Upper lobe of right lung (tissue), 1 donor: ENCODE results near the gene ARHGEF37. TPM values are rescaled to one million over a fixed set of nuclear protein-coding genes. Genes with fewer than 3 reads are reported as not detected.

Source experiments
- ATAC-seq: fragments of 200-7000 bp; cut with Tn5 transposase; one replicate; pipeline ENCODE4 v1.9.1; 2020; ENCODE audit warnings: mild to moderate bottlenecking, moderate library complexity
- DNase-seq: peaks from one replicate; pipeline ENCODE4 v3.0.0-alpha.2; 2020
- H3K27ac ChIP-seq: fragments of 200-600 bp; one replicate; pipeline ENCODE4 v1.8.0; 2022
- H3K27me3 ChIP-seq: fragments of 200-600 bp; one replicate; pipeline ENCODE4 v1.8.0; 2022; ENCODE audit warnings: mild to moderate bottlenecking
- H3K36me3 ChIP-seq: fragments of 200-600 bp; one replicate; pipeline ENCODE4 v1.8.0; 2022
- H3K4me1 ChIP-seq: fragments of 200-600 bp; one replicate; pipeline ENCODE4 v1.8.0; 2022
- H3K4me3 ChIP-seq: fragments of 200-600 bp; one replicate; pipeline ENCODE4 v1.8.0; 2022; ENCODE audit warnings: mild to moderate bottlenecking
- H3K9me3 ChIP-seq: fragments of 200-600 bp; one replicate; pipeline ENCODE4 v1.8.0; 2022
- CTCF ChIP-seq: fragments of 200-600 bp; IDR thresholded peaks from one replicate; pipeline ENCODE4 v1.8.0; 2022; ENCODE audit warnings: antibody characterized with exemption
- intact Hi-C: fragments of 100-400 bp; cut with DNase I; formaldehyde crosslinking; loops from one replicate; pipeline ENCODE4 v1.11.0; 2022
- total RNA-seq: library from RNA; stranded (reverse); fragmentation: NEBNext Ultra II Directional; extraction: Animal tissue kit (Norgen Biotek cat#: 25700); gene quantifications from one replicate; pipeline ENCODE4 v1.2.1, GENCODE V29; 2021
- donor health status: DM: no; HTN: yes; CAD: no; lungs with severe emphysema.

ARHGEF37 gene
- total RNA-seq, 1 donor from 2014 or later, result 13.3 TPM

- peaks cover 50% of the 10 kb centered on the region for H3K4me1 ChIP-seq
- H3K27me3 ChIP-seq, result no peaks in the 10 kb centered on the region
- no peak for ATAC-seq
- DNase-seq, result no peak
- peak overlapping the region; percentile 99 for H3K4me3 ChIP-seq
- TF ChIP-seq CTCF, result no peak
- no peaks in the 10 kb centered on the region for H3K9me3 ChIP-seq
- H3K27ac ChIP-seq, result peak overlapping the region; percentile 99
- H3K36me3 ChIP-seq, result peaks cover 49% of the 10 kb centered on the region
- intact Hi-C loops, result loop anchor here (5.0 to 10.0 kb wide), 2 partner anchors 55 to 107 kb away; no protein-coding TSS in a partner anchor
Observed at GRCh38 chr5:149549461-149550267, 31.6 kb upstream of the ARHGEF37 start.

GRCh38 chr5:149550268-149550583 lies 31.1 kb upstream of the ARHGEF37 start:
- ATAC-seq (peak; percentile 8), DNase-seq (no peak)
- peak overlapping the region; percentile 99 for H3K4me3 ChIP-seq
- H3K27me3 ChIP-seq, result no peaks in the 10 kb centered on the region
- no peaks in the 10 kb centered on the region for H3K9me3 ChIP-seq
- TF ChIP-seq CTCF, result no peak
- H3K27ac ChIP-seq, result peak overlapping the region; percentile 99
- peaks cover 44% of the 10 kb centered on the region for H3K36me3 ChIP-seq
- intact Hi-C loops, result loop anchor here (5.0 kb wide), 1 partner anchor 108 kb away; no protein-coding TSS in a partner anchor
- peaks cover 44% of the 10 kb centered on the region for H3K4me1 ChIP-seq

- peaks cover 39% of the 10 kb centered on the region for H3K36me3 ChIP-seq
- H3K27ac ChIP-seq, result peak overlapping the region; percentile 99
- DNase-seq (no peak), ATAC-seq (peak; percentile 9)
- intact Hi-C loops, result loop anchor here (5.0 kb wide), 1 partner anchor 108 kb away; no protein-coding TSS in a partner anchor
- H3K4me3 ChIP-seq, result peak overlapping the region; percentile 99
- no peaks in the 10 kb centered on the region for H3K9me3 ChIP-seq
- TF ChIP-seq CTCF, result no peak
- no peaks in the 10 kb centered on the region for H3K27me3 ChIP-seq
- H3K4me1 ChIP-seq, result peaks cover 40% of the 10 kb centered on the region
Observed at GRCh38 chr5:149550594-149551226, 30.6 kb upstream of the ARHGEF37 start.

GRCh38 chr5:149551227-149552037 lies 29.9 kb upstream of the ARHGEF37 start, which contains the start of gene CSNK1A1:
CSNK1A1 (minus strand) TSS chr5:149551439; CDS start chr5:149550964, 475 bp downstream.
- Histone ChIP-seq H3K36me3 (peaks cover 32% of the 10 kb centered on the region), H3K27ac (peak within 1 kb of the TSS; percentile 99), H3K9me3 (no peaks in the 10 kb centered on the region), H3K27me3 (no peaks in the 10 kb centered on the region), H3K4me3 (peak within 1 kb of the TSS; percentile 99), H3K4me1 (peaks cover 32% of the 10 kb centered on the region)
- peak; percentile 97 for ATAC-seq
- DNase-seq, result peak; percentile 100
- TF ChIP-seq CTCF, result peak; percentile 79
- intact Hi-C loops, result loop anchor here (5.0 kb wide), 1 partner anchor 109 kb away; no protein-coding TSS in a partner anchor

GRCh38 chr5:149552038-149552494 lies 29.2 kb upstream of the ARHGEF37 start:
- ATAC-seq (no peak), DNase-seq (no peak)
- Histone ChIP-seq H3K4me1 (peaks cover 26% of the 10 kb centered on the region), H3K36me3 (peaks cover 27% of the 10 kb centered on the region), H3K27me3 (no peaks in the 10 kb centered on the region), H3K4me3 (peak overlapping the region; percentile 99), H3K9me3 (no peaks in the 10 kb centered on the region), H3K27ac (peak overlapping the region; percentile 99)
- no peak for TF ChIP-seq CTCF
- intact Hi-C loops, result loop anchor here (5.0 kb wide), 1 partner anchor 110 kb away; no protein-coding TSS in a partner anchor
